Hair follicular keratinocyte (primary cell): ENCODE measurements around the gene CXorf65. TPM values are rescaled to one million over a fixed set of nuclear protein-coding genes. Genes with fewer than 3 reads are reported as not detected.

ENCODE experiments used
- total RNA-seq: library from RNA; depleted of rRNA; stranded (reverse); fragments of >200 nt; gene quantifications from 2 replicates; pipeline ENCODE4 v1.2.3, GENCODE V29; 2015

Gene CXorf65
- total RNA-seq = not detected in 2 replicates

GRCh38 chrX:71106427-71106826 is at the start of gene CXorf65:
Gene CXorf65, minus strand, starts transcription at chrX:71106740. Its CDS starts 184 bp downstream, at chrX:71106556.

GRCh38 chrX:71144651-71145050 is 38.1 kb upstream of the CXorf65 start, which contains the start of gene NLGN3:
Gene NLGN3, plus strand, starts transcription at chrX:71144841. Its CDS starts 2,909 bp downstream, at chrX:71147750.

GRCh38 chrX:71118032-71118984 is 11.8 kb upstream of the CXorf65 start, which contains the start of gene MED12:
Gene MED12, plus strand, starts transcription at chrX:71118596. Its CDS starts 159 bp downstream, at chrX:71118755.

GRCh38 chrX:71111141-71111843 is 4.8 kb upstream of the CXorf65 start, which contains the start of gene IL2RG:
Gene IL2RG, minus strand, starts transcription at chrX:71111577. Its CDS starts 38 bp downstream, at chrX:71111539.

GRCh38 chrX:71095555-71095980 is 11.0 kb downstream of the CXorf65 start, which contains the start of gene FOXO4:
Gene FOXO4, plus strand, starts transcription at chrX:71095851. Its CDS starts 678 bp downstream, at chrX:71096529.

GRCh38 chrX:71068044-71068918 is 38.3 kb downstream of the CXorf65 start, which contains the start of gene SNX12:
Gene SNX12, minus strand, starts transcription at chrX:71068334. Its CDS starts 28 bp downstream, at chrX:71068306.

Other genes with a start within 250 kb of the CXorf65 start
- gene TEX11, start 198.0 kb downstream of the CXorf65 start, total RNA-seq = not detected in 2 replicates
- not detected in 2 replicates for gene SLC7A3, start 175.6 kb downstream of the CXorf65 start, total RNA-seq
- gene SNX12, start 38.4 kb downstream of the CXorf65 start, total RNA-seq = 54.4 and 68.9 TPM in 2 replicates
- gene FOXO4, start 10.9 kb downstream of the CXorf65 start, total RNA-seq = 1.6 and 2.9 TPM in 2 replicates
- not detected in 2 replicates for gene IL2RG, start 4.8 kb upstream of the CXorf65 start, total RNA-seq
- 11.0 and 16.0 TPM in 2 replicates for gene MED12, start 11.9 kb upstream of the CXorf65 start, total RNA-seq
- not detected in 2 replicates for gene NLGN3, start 38.1 kb upstream of the CXorf65 start, total RNA-seq
- not detected in 2 replicates for gene GJB1, start 116.5 kb upstream of the CXorf65 start, total RNA-seq
- gene ZMYM3, start 147.4 kb upstream of the CXorf65 start, total RNA-seq = 7.8 and 9.5 TPM in 2 replicates
- 232 and 281 TPM in 2 replicates for gene NONO, start 176.9 kb upstream of the CXorf65 start, total RNA-seq
- 0.23 and 1.7 TPM in 2 replicates for gene ITGB1BP2, start 195.0 kb upstream of the CXorf65 start, total RNA-seq